ENCODE data around the gene OR2A7.
"Not testable (repeated sequence)": the region's sequence is repeated elsewhere in the genome, so short reads cannot be mapped to it uniquely, and the experiment has no call there.

DNA sequence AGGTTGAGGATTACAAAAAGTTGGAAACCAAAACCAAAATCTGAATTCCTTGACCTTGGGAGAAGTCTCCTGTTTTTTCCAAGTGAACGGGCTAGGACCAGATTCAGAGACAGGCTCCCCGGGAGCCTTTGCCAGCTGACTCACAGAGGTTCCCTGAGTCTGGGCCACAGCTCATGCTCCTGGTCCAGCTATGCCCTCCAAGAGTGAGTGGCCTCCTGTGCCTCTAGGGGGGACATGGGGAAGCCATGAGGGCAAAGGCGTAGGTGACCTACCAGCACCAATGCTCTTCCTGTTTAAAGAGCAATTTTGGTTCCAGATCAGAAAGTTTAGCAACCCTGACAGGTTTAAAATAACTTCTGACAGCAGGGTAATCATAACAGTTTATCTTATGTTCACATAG lies 35.8 kb downstream of the OR2A7 start:
- TF ChIP-seq, protein P1, sequence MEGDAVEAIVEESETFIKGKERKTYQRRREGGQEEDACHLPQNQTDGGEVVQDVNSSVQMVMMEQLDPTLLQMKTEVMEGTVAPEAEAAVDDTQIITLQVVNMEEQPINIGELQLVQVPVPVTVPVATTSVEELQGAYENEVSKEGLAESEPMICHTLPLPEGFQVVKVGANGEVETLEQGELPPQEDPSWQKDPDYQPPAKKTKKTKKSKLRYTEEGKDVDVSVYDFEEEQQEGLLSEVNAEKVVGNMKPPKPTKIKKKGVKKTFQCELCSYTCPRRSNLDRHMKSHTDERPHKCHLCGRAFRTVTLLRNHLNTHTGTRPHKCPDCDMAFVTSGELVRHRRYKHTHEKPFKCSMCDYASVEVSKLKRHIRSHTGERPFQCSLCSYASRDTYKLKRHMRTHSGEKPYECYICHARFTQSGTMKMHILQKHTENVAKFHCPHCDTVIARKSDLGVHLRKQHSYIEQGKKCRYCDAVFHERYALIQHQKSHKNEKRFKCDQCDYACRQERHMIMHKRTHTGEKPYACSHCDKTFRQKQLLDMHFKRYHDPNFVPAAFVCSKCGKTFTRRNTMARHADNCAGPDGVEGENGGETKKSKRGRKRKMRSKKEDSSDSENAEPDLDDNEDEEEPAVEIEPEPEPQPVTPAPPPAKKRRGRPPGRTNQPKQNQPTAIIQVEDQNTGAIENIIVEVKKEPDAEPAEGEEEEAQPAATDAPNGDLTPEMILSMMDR (IDR thresholded peaks at IDR 0.05; ENCODE audit: insufficient read depth, low read depth, low read length), result not testable (repeated sequence)
- not testable (repeated sequence) for TF ChIP-seq EZH2 (IDR thresholded peaks at IDR 0.05; ENCODE audit: insufficient read depth, low read length)

All from astrocyte (in vitro differentiated cells and primary cell).